ENCODE measurements around the gene CHRNB1.

- TF ChIP-seq CTCF (IDR thresholded peaks at IDR 0.05) = peak in 1 of 6 experiments; percentile 0
- no peak for TF ChIP-seq POLR2A (IDR thresholded peaks at IDR 0.05)
Measured at GRCh38 chr17:7480089-7480384, 35.2 kb downstream of the CHRNB1 start.

Measured in adrenal gland (tissue), 5 donors.